GM12872 (cell line): ENCODE measurements around the gene DEAF1.

ENCODE experiments used
- CTCF ChIP-seq: IDR thresholded peaks from 3 replicates; pipeline ENCODE4 v1.5.1; 2011; ENCODE audit warnings: low read depth, mild to moderate bottlenecking, low read length, moderate library complexity; ENCODE audit not compliant: insufficient read depth

DEAF1 gene

GRCh38 chr11:688681-689080, 6.3 kb downstream of the DEAF1 start:
- no peak for TF ChIP-seq CTCF

GRCh38 chr11:687751-688150, 7.3 kb downstream of the DEAF1 start:
- no peak for TF ChIP-seq CTCF

GRCh38 chr11:686451-687243, 8.4 kb downstream of the DEAF1 start:
- no peak for TF ChIP-seq CTCF

- no peak for TF ChIP-seq CTCF
Observed at GRCh38 chr11:680970-681369, 14.1 kb downstream of the DEAF1 start.

GRCh38 chr11:680476-680875, 14.5 kb downstream of the DEAF1 start:
- no peak for TF ChIP-seq CTCF

- TF ChIP-seq CTCF: no peak
Observed at GRCh38 chr11:679271-680207, 15.5 kb downstream of the DEAF1 start.

GRCh38 chr11:678297-678696, 16.7 kb downstream of the DEAF1 start:
- no peak for TF ChIP-seq CTCF
